ENCODE measurements around the gene IFNA16. TPM values are rescaled to one million over a fixed set of nuclear protein-coding genes. Genes with fewer than 3 reads are reported as not detected.
"Not testable (repeated sequence)": the region's sequence is repeated elsewhere in the genome, so short reads cannot be mapped to it uniquely, and the experiment has no call there.

Gene IFNA16
- total RNA-seq, 1 donor = not detected

DNA sequence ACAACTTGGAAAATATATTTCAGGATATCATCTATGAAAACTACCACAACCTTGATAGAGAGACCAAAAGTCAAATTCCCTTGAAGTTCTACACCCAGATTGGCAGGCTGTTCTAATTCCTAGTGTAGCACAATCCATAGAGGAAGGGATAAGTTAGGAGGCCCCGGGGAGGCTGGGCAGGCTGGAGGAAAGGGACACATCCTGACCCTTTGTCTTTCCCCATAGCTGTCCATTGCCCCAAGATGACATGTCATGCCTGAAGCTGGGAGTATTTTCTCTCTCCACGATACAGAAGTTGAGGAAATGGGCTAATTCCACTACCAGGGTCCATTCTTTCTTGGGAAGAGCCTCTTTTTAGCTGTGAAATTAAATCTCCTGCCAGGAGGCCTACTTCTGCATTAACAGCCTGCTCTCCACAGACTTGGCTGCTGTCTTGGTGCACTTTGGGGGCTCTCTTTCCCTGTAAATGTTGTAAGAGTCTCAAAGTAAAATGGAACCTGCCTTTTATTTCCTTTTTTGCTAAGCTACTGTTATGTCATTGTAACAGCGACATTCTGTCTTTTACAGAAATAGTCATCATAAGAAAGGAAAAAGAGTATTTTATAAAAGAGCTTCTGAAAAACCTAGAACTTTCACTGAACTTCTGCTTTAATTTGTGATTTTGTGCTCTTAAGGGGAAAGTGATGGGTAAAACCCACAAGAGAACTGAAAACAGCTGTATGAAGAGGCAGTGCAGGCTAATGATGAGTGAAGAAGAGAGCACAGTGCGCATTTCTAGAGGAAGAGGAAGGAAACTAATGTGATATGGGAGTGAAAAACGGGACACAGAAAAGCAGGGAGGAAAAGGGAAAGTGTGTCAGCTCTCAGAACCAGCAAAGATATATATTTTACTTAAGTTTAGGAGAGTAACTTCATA lies 3.4 kb downstream of the IFNA16 start:
- peak; percentile 7 for DNase-seq (ENCODE audit: low read depth)
- TF ChIP-seq, protein P1, sequence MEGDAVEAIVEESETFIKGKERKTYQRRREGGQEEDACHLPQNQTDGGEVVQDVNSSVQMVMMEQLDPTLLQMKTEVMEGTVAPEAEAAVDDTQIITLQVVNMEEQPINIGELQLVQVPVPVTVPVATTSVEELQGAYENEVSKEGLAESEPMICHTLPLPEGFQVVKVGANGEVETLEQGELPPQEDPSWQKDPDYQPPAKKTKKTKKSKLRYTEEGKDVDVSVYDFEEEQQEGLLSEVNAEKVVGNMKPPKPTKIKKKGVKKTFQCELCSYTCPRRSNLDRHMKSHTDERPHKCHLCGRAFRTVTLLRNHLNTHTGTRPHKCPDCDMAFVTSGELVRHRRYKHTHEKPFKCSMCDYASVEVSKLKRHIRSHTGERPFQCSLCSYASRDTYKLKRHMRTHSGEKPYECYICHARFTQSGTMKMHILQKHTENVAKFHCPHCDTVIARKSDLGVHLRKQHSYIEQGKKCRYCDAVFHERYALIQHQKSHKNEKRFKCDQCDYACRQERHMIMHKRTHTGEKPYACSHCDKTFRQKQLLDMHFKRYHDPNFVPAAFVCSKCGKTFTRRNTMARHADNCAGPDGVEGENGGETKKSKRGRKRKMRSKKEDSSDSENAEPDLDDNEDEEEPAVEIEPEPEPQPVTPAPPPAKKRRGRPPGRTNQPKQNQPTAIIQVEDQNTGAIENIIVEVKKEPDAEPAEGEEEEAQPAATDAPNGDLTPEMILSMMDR (IDR thresholded peaks at IDR 0.05; ENCODE audit: insufficient read depth, low read depth, low read length) = peak; percentile 54
- not testable (repeated sequence) for H3K4me3 ChIP-seq (ENCODE audit: low read depth, low read length)

DNA sequence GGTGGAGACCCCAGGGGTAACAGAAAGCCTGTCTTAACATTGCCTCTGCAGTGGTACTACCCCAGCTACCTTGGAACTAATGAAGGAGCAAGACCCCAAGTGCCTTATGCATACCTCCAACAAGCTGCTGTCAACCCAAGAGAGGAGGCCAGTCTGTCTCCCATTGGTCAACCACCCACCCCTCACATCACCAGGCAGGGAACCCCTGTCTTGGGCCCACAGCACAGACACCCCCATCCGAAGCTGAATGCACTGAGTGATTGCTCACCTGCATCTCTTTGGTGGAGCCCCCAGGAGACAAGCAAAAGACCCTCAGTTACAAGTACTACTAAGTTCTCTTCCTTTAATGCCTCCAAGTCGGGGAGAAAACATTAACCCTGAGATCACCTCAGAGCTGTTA lies 5.0 kb downstream of the IFNA16 start:
- not testable (repeated sequence) for H3K4me3 ChIP-seq (ENCODE audit: low read depth, low read length); DNase-seq (ENCODE audit: low read depth)

DNA sequence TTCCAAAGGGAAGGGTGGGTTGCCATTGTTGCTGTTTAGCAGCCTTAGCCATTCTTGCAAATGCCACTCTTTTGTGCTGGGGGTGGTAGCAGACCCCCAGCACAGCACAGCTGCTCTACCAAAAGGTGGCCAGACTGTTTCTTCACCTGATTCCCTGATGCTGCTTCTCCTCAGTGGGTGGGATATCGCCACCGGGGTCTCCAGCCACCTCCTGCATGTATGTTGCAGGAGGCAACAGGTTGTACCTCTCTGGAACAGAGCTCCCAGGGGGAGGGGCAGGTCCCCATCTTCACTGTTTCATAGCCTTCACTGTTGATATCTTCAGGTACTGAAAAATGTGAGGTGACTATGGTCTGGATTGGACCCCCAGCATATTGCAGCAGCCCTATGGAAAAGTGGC lies 6.3 kb downstream of the IFNA16 start:
- DNase-seq (ENCODE audit: low read depth); H3K4me3 ChIP-seq (ENCODE audit: low read depth, low read length): not testable (repeated sequence)

DNA sequence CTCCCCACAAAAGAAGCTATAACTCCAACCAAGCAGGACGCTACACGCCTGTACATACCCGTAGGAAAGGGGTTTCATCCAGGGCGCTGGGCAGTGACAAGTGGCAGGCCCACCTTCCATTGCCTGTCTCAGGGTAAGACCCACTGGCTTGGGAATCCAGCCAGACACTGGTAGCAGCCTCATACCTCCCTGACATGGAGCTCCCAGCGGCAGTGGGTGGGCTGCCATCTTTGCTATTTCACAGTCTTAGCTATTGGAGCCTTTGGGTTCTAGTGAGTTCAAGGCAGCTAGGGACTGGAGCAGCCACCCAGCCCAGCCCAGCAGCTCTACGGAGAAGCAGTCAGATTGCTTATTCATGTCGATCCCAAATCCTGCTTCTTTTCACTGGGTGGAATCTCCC lies 6.8 kb downstream of the IFNA16 start:
- H3K4me3 ChIP-seq (ENCODE audit: low read depth, low read length) = no peak overlapping the region
- TF ChIP-seq, protein P1 (IDR thresholded peaks at IDR 0.05; ENCODE audit: insufficient read depth, low read depth, low read length) = no peak
- no peak for DNase-seq (ENCODE audit: low read depth)

DNA sequence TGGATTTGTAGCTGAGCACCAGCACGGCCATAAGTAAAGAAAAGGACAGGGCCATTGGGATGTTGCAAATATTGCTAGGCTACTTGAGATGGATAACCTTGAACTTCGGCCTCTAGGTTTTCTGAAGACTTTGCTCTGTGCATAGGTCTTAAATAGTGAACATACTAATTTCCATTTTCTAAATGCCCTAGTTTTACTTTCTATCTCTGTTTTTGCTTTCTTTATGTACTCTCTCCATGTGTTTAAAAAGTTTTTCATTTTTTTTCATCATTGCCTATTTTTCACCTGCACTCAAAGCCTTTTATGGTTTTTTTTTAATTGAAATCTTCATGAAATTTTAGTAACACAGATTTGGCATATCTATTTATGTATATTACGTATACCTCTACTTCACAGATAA lies 10.1 kb downstream of the IFNA16 start, which contains the start of gene IFNA10:
IFNA10 (minus strand) TSS at position 101 of the 400 bp plus-strand sequence; CDS start at position 55, 46 bp downstream.
- not testable (repeated sequence) for DNase-seq (ENCODE audit: low read depth); H3K4me3 ChIP-seq (ENCODE audit: low read depth, low read length)

DNA sequence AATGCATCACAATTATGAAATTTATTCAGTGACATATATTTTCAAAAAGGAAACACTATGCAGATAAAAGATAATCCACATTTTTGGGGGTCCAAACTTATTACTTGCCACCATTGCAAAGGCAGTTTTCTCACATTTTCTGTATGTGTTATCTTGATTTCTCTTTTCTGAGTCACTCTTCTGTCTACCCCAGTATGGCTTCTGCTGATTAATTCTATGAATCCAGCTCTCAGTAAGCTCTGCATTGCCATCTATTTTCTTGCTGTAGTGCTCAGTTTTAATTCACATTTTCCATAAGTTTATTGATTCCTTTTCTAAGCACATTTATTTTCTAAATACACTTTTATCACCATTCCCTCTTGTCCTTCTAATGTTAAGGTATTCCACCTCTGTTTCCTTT lies 11.9 kb downstream of the IFNA16 start:
- TF ChIP-seq, protein P1 (IDR thresholded peaks at IDR 0.05; ENCODE audit: insufficient read depth, low read depth, low read length) = no peak
- no peak overlapping the region for H3K4me3 ChIP-seq (ENCODE audit: low read depth, low read length)

DNA sequence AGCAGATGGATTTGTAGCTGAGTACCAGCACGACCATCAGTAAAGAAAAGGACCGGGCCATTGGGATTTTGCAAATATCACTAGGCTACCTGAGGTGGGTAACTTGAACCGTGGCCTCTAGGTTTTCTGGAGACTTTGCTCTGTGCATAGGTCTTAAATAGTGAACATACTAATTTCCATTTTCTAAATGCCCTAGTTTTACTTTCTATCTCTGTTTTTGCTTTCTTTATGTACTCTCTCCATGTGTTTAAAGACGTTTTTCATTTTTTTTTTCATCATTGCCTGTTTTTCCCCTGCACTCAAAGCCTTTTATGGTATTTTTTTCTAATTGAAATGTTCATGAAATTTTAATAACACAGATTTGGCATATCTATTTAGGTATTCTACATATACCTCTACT lies 15.0 kb downstream of the IFNA16 start, which contains the start of gene IFNA7:
IFNA7 (minus strand) TSS at position 101 of the 400 bp plus-strand sequence; CDS start at position 61, 40 bp downstream.
- not testable (repeated sequence) for H3K4me3 ChIP-seq (ENCODE audit: low read depth, low read length); DNase-seq (ENCODE audit: low read depth)

More for the DNA sequence above, 11.9 kb downstream of the IFNA16 start:
- DNase-seq (ENCODE audit: low read depth) = no peak

DNA sequence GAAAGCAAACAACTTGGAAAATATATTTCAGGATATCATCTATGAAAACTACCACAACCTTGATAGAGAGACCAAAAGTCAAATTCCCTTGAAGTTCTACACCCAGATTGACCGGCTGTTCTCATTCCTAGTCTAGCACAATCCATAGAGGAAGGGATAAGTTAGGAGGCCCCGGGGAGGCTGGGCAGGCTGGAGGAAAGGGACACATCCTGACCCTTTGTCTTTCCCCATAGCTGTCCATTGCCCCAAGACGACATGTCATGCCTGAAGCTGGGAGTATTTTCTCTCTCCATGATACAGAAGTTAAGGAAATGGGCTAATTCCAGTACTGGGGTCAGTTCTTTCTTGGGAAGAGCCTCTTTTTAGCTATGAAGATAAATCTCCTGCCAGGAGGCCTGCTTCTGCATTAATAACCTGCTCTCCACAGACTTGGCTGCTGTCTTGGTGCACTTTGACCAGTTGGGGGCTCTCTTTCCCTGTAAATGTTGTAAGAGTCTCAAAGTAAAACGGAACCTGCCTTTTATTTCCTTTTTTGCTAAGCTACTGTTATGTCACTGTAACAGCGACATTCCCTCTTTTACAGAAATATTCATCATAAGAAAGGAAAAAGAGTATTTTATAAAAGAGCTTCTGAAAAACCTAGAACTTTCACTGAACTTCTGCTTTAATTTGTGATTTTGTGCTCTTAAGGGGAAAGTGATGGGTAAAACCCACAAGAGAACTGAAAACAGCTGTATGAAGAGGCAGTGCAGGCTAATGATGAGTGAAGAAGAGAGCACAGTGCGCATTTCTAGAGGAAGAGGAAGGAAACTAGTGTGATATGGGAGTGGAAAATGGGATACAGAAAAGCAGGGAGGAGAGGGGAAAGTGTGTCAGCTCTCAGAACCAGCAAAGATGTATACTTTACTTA lies 22.0 kb downstream of the IFNA16 start:
- H3K4me3 ChIP-seq (ENCODE audit: low read depth, low read length) = not testable (repeated sequence)
- TF ChIP-seq, protein P1 (IDR thresholded peaks at IDR 0.05; ENCODE audit: insufficient read depth, low read depth, low read length) = peak; percentile 50
- peak; percentile 3 for DNase-seq (ENCODE audit: low read depth)

DNA sequence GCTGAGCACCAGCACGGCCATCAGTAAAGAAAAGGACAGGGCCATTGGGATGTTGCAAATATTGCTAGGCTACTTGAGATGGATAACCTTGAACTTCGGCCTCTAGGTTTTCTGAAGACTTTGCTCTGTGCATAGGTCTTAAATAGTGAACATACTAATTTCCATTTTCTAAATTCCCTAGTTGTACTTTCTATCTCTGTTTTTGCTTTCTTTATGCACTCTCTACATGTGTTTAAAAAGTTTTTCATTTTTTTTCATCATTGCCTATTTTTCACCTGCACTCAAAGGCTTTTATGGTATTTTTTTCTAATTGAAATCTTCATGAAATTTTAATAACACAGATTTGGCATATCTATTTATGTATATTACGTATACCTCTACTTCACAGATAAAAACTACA lies 29.6 kb downstream of the IFNA16 start, which contains the start of gene IFNA4:
IFNA4 (minus strand) TSS at position 101 of the 400 bp plus-strand sequence; CDS start at position 45, 56 bp downstream.
- DNase-seq (ENCODE audit: low read depth); H3K4me3 ChIP-seq (ENCODE audit: low read depth, low read length): not testable (repeated sequence)

Data from fibroblast of villous mesenchyme (primary cell).